IPS-11a (cell line): ENCODE data around the gene TTC7B.

ENCODE experiments used
- H3K4me3 ChIP-seq: one replicate; pipeline ENCODE4 v1.5.1; 2013; ENCODE audit warnings: low read depth, low read length, control low read depth

Gene TTC7B

GRCh38 chr14:90518069-90518940, 297.9 kb downstream of the TTC7B start:
- H3K4me3 ChIP-seq = no peak overlapping the region

GRCh38 chr14:90517076-90517841, 299.0 kb downstream of the TTC7B start:
- H3K4me3 ChIP-seq = no peak overlapping the region

DNA sequence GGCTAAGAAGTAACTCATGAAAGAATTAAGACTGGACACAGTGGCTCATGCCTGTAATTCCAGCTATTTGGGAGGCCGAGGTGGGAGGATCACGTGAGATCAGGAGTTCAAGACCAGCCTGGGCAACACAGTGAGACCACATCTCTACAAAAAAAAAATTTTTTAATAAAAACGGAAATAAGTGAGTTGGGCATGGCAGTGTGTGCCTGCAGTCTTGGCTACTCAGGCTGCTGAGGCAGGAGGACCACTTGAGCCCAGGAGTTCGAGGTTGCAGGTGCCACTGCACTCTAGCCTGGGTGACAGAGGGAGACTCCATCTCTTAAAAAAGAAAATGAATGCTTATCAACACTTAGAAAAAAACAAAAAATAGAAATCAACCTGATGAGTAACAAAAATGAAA, 301.7 kb downstream of the TTC7B start:
- no peak overlapping the region for H3K4me3 ChIP-seq

DNA sequence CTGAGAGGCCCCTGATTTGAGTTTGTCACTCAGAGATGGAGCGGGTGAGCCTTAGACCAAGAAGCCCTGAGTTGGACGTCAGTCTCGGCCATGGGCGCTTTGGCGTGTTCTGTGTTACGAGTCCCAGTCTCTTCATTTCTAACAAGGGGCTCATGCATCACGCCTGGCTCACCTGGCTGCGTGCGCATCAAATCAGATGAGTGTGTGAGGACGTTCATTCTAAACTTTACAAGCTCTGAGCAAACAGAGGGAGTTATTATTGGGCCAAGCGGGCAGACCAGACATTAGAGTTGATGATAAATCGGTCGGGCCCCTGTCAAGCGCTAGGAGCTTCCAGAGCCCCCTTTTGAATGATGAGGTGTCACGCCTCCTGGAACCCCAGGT, 302.2 kb downstream of the TTC7B start:
- H3K4me3 ChIP-seq = no peak overlapping the region

DNA sequence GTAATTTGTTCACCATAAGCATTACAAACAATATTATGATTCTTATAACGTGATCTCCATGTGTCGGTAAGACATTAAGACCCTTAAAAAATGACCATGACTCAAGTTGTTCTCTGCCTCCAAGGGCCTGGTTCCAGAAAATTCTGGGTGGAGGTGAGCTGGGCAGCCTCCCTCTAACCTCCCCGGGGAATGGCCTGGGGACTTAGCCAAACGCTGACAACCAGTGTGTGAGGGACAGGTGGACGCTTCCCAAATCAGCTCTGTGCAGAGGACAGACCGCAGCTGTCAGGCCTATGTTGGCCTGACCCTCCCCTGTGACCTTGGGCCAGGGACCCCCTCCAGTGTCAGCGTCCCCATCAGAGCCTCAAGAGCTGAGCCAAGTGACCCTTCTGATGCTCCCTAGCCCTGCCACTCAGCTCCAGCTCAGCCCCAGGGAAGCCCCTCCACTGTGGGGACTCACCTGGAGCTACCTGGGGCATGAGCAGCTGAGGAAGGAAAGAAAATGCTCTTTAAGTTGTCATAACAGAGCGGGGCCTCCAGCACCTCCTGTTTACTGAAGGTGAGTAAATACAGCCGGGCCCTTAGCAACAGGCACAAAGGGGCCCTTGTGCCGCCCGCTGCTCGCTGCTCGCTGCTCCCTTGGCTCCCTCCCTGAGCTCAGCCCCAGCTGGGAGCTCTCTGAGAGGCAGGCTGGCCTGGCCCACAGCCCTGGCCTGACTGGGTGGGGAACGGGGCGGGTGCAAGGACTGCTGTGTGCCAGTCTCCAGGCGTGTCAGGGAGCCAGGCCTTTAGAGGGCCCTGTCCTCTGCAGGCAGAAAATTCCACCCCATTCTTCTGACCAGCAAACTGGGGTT, 302.8 kb downstream of the TTC7B start:
- no peak overlapping the region for H3K4me3 ChIP-seq

DNA sequence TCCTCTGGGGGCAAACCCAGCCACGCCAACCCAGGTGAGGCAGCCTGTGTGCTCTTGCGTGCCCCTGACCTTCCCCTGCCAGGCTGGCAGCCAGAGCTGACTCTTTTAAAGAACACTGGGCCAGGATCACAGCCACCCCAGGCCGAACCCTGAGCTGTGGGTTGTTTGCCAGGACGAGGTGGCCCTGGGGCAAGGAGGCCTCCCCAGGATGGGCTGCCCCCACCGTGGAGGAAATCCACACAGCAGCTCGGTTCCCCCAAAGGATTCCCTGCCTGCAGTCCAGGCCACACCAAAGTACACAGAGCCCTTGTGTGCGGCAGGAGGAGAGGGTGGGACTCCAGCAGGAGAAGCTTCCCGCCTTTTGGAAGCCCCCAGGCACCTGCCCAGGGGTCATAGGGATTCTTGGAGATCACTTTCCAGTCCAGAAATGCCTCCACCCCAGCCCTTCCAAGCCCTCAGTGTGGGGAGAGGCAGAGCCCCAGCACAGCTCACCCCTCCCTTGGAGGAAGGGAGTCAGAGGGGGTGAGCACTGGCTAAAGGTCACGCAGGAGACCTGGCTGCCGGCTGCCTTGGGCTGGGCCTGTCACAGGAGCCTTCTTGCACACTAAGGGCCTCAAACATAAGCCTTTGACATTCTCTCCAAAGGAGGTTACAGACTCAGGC, 303.8 kb downstream of the TTC7B start:
- H3K4me3 ChIP-seq = no peak overlapping the region

GRCh38 chr14:90511795-90512328, 304.4 kb downstream of the TTC7B start:
- no peak overlapping the region for H3K4me3 ChIP-seq

DNA sequence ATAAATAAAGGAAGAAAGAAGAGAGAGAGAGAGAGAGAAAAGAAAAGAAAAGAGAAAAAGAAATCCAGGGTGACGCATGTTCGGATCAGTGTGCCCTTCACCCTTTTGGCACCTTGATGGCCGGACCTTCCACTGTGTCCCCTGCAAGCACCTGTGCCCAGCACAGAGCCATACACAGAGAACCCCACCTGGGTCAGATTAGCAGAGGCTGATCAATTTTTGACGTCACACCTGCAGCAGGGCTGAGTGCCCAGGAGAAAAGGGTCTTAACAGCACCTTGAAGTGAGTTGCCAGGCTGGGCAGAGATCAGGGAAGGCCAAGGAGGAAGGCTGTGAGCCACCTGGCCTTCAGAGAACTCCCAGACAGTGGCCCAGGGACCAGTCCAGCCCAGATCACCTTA, 305.0 kb downstream of the TTC7B start:
- no peak overlapping the region for H3K4me3 ChIP-seq

DNA sequence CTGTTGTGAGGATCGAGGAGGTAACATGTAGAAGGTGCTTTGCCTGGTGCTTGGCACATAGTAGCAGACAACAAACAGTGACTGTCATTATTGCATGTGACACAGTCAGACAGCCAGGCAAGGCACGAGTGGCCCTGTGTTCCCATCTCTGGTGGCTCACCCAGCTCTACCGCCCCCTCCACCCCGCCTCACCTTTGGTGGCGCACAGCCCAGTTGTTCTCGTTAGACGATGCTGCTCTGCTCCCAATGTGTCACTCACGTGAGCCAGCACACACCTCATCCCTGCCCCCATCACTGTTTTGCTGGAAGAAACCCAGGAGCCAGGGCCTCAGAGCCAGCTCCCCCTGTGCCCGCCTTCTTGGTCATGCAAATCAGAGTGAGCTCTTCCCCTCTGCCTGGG, 306.1 kb downstream of the TTC7B start:
- no peak overlapping the region for H3K4me3 ChIP-seq

DNA sequence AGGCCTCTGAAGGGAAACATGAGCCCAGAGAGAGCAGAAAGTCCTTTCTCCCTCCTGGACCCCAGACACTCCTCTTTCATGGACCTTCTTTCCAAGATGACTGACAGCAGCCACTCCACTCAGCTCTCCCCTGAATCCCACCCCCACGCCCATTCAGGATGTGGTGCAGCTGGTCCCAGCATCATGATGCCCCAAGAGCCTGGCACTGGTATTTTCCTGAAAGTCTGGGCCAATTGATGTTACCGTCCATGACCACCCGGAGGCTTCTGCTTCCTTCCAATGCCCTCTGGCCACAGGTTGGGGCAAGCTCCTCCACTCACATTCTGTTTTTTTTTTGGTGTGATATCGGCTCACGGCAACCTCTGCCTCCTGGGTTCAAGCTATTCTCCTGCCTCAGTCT, 306.8 kb downstream of the TTC7B start:
- H3K4me3 ChIP-seq = no peak overlapping the region

- no peak overlapping the region for H3K4me3 ChIP-seq
Observed at GRCh38 chr14:90508536-90509254, 307.5 kb downstream of the TTC7B start.

GRCh38 chr14:90508036-90508435, 308.2 kb downstream of the TTC7B start:
- no peak overlapping the region for H3K4me3 ChIP-seq

- H3K4me3 ChIP-seq = no peak overlapping the region
Observed at GRCh38 chr14:90507428-90507827, 308.8 kb downstream of the TTC7B start.

DNA sequence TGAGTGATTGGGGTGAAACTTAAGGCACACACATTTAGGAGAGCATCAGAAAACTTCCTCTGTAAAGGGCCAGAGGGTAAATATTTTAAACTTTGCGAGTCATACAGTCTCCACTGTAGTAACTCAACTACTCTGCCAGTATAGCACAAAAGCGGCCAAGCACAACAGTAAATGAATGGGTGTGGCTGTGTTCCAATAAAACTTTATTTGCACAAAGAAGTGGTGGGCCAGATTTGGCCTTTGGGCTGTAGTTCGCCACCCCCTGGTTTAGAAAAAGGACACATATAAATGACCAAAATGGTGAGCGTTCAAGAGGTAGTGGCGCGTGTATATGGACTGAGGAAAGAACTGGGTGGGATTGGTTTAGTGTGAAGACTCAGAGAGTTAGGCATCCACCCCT, 309.5 kb downstream of the TTC7B start:
- no peak overlapping the region for H3K4me3 ChIP-seq

DNA sequence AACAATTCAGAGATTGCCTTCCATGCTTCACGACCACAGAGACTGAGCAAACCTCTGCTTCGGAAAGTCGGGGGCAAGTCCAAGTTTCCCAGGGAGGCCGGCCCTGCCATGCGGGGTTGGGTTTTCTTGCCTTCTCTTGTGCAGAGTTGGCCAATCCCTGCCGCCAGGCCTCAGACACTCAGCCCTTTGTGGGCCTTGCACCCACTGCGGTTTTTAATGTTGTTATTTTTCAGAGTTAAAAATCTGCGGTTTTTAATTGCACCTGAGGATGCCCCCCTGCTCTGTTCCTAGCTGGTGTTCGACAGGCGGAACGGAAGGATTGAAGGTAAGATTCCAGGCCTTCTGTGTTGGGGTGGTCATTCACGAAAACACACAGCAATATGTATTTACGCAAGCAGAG, 310.7 kb downstream of the TTC7B start:
- no peak overlapping the region for H3K4me3 ChIP-seq

- H3K4me3 ChIP-seq = no peak overlapping the region
Observed at GRCh38 chr14:90504643-90505042, 311.6 kb downstream of the TTC7B start.

- no peak overlapping the region for H3K4me3 ChIP-seq
Observed at GRCh38 chr14:90503582-90503981, 312.6 kb downstream of the TTC7B start.

DNA sequence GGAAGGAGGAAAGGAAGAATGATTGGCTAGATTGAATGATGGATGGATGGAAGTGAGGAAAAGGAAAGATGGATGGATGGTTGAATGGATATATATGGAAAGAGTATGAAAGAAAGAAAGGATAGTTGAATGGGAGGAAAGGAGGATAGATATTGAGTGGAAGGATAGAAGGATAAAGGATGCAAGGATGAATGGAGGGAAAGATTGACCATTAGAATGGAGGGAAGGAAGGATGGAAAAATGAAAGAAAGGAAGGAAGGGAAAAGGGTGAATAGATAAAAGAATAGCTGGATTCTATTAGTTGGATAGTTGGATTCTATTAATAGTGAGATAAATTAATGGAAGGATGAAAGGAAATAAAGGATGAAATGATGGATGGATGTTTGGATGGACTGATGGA, 313.5 kb downstream of the TTC7B start:
- H3K4me3 ChIP-seq = no peak overlapping the region

- no peak overlapping the region for H3K4me3 ChIP-seq
Observed at GRCh38 chr14:90500665-90501370, 315.4 kb downstream of the TTC7B start.
